ENCODE results near the gene ICAM5.
"Not testable (repeated sequence)": the region's sequence is repeated elsewhere in the genome, so short reads cannot be mapped to it uniquely, and the experiment has no call there.

Gene ICAM5

DNA sequence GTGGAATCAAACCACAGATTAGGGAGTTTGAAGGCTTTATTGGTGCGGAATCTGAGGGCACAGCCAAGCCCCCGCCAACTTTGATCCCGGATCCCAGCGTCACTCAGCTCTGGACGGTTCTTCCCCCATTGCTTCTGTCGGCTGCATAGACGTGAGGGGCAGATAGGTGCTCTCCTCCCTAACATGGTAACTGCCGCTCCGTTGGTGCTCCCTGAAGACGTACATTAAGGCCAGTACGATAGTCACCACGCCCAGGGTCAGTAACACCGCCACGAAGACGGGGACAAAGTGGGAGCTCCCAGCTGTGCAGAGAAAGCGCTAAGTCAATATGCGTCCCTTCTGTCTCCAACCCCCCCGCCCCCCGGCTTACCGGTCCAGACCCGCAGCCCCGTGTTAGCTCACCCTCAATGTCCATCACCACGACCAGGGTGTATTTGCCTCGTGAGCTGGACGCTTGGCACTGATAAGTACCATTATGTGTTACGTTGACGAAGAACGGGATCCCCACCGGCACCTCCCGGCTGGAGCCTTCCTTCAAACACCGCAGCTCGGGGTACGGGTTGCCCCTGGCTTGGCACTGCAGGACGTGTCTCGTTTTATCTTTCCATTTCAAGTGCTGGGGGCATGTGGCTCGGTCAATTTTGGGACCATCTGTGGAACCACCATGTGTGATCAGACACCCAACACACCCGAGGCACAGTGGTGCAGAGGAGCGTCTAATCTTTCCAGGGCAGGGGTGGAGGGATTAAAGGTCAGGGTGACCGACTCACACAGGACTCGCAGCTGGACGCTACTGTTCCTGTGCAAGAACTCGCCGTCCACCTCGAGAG, 44.2 kb downstream of the ICAM5 start:
- Histone ChIP-seq H3K27me3 (ENCODE audit: control insufficient read depth, insufficient read depth, low read length) (peaks cover 6% of the 10 kb centered on the region), H3K36me3 (ENCODE audit: control insufficient read depth, insufficient read depth, low read length) (peaks cover 16% of the 10 kb centered on the region), H3K4me3 (ENCODE audit: low read depth, low read length) (peak overlapping the region; percentile 92), H3K9ac (ENCODE audit: low read depth, low read length) (peak overlapping the region; percentile 9), H3K4me1 (ENCODE audit: control insufficient read depth, insufficient read depth, low read length) (peaks cover 3% of the 10 kb centered on the region), H3K9me3 (ENCODE audit: control insufficient read depth, insufficient read depth, low read length) (no peaks in the 10 kb centered on the region)

DNA sequence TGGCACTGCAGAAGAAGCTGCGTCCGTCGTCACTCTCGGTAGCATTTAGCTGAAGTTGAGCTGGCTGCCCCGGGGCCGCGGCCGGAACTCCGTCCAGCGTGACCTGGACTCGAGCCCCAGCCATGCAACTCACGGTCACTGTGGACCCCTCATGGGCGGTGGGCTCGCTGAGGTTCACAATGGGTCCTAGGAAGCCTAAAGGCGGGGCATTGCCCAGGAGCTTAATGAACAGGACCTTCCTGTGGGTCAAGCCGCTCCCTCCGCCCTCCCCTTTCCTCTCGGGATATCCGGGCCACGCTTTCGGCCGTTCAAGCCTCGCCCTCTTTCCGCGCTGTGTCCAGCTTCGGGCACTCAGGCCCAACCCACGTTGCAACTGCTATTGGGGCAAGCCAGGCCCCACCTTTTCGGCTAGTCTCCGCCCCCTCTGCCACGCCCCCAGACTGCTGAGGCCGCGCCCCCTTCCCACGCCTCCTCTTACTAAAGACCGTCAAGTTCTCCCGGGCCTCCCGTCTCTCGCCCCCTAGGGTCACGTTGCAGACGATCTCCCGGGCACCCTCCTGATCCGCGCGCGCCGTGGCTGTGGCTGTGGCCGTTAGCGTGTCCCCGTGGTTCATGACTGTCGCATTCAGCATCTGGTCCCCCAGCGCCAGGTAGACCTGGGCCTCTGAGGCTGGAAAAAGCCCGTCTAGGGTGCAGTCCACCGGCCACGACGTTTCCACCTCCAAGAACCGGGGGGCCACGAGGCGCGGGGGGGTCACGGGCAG, 45.0 kb downstream of the ICAM5 start:
- Histone ChIP-seq H3K9ac (ENCODE audit: low read depth, low read length) (no peak overlapping the region), H3K4me3 (ENCODE audit: low read depth, low read length) (peak overlapping the region; percentile 92), H3K27me3 (ENCODE audit: control insufficient read depth, insufficient read depth, low read length) (peaks cover 6% of the 10 kb centered on the region), H3K36me3 (ENCODE audit: control insufficient read depth, insufficient read depth, low read length) (peaks cover 8% of the 10 kb centered on the region), H3K9me3 (ENCODE audit: control insufficient read depth, insufficient read depth, low read length) (no peaks in the 10 kb centered on the region), H3K4me1 (ENCODE audit: control insufficient read depth, insufficient read depth, low read length) (peaks cover 7% of the 10 kb centered on the region)

DNA sequence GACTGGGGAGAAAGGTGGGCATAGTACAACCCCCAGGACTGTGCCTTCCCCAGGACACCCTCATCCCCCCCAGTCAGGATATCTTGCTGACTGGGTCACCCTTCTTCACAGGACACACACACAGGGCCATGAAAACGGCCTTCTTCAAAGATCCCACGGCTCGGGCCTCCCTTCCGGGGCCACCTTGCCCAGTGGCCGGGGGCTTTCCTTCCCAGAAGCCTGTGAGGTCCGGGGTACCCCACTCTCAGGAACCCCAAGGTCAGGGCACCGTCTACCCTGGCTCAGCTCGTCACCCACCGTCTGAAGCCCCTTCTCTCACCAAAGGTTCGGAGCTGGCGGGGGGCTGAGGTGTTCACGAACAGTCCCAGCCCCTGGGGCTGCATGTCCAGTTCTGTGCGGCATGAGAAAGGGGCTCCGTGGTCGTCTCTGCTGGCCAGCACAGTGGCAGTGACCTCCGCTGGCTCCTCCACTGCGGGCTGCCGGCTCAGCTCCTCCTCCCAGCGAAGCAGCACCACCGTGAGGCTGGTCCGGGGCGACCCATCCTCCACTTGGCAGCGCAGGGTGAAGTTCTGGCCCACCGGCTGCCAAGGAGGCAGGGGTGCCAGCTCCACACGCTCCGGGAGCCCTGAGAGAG, 45.7 kb downstream of the ICAM5 start:
- peak overlapping the region; percentile 92 for H3K4me3 ChIP-seq (ENCODE audit: low read depth, low read length)
- no peak overlapping the region for H3K9ac ChIP-seq (ENCODE audit: low read depth, low read length)
- H3K27me3 ChIP-seq (ENCODE audit: control insufficient read depth, insufficient read depth, low read length) = peaks cover 6% of the 10 kb centered on the region
- H3K36me3 ChIP-seq (ENCODE audit: control insufficient read depth, insufficient read depth, low read length) = peaks cover under 1% of the 10 kb centered on the region
- peaks cover 7% of the 10 kb centered on the region for H3K4me1 ChIP-seq (ENCODE audit: control insufficient read depth, insufficient read depth, low read length)
- H3K9me3 ChIP-seq (ENCODE audit: control insufficient read depth, insufficient read depth, low read length) = no peaks in the 10 kb centered on the region

DNA sequence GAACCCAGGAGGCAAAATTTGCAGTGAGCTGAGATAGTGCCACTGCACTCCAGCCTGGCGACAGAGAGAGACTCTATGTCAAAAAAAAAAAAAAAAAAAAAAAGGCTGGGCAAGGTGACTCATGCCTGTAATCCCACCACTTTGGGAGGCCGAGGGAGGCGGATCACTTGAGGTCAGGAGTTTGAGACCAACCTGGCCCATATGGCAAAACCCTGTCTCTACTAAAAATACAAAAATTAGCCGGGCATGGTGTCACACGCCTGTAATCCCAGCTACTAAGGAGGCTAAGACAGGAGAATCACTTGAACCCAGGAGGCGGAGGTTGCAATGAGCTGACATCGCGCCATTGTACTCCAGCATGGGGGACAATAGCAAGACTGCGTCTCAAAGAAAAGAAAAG, 47.0 kb downstream of the ICAM5 start:
- not testable (repeated sequence) for H3K4me1 ChIP-seq (ENCODE audit: control insufficient read depth, insufficient read depth, low read length); H3K9ac ChIP-seq (ENCODE audit: low read depth, low read length); H3K36me3 ChIP-seq (ENCODE audit: control insufficient read depth, insufficient read depth, low read length); H3K27me3 ChIP-seq (ENCODE audit: control insufficient read depth, insufficient read depth, low read length); H3K9me3 ChIP-seq (ENCODE audit: control insufficient read depth, insufficient read depth, low read length); H3K4me3 ChIP-seq (ENCODE audit: low read depth, low read length)

DNA sequence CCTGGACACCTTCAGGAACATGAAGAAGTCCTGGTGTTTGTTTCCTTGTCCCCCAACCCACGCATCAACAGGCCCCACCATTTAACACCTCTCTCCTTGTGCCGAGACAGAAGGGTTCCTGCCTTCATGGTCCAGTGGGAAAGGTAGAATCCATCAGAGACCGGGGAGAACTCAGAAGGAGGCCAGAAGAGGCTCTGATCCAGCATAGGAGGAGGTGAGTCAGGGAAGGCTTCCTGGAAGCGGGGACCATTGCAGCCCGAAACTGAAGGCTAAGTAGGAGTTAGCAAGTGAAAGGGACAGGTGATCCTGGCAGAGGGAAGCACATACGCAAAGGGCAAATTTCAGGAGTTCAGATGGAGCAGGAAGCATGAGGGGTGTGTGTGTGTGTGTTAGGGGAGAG, 49.2 kb downstream of the ICAM5 start:
- H3K9ac ChIP-seq (ENCODE audit: low read depth, low read length) = no peak overlapping the region
- H3K36me3 ChIP-seq (ENCODE audit: control insufficient read depth, insufficient read depth, low read length) = no peaks in the 10 kb centered on the region
- H3K27me3 ChIP-seq (ENCODE audit: control insufficient read depth, insufficient read depth, low read length) = peaks cover 6% of the 10 kb centered on the region
- no peak overlapping the region for H3K4me3 ChIP-seq (ENCODE audit: low read depth, low read length)
- H3K4me1 ChIP-seq (ENCODE audit: control insufficient read depth, insufficient read depth, low read length) = peaks cover 5% of the 10 kb centered on the region
- H3K9me3 ChIP-seq (ENCODE audit: control insufficient read depth, insufficient read depth, low read length) = no peaks in the 10 kb centered on the region

DNA sequence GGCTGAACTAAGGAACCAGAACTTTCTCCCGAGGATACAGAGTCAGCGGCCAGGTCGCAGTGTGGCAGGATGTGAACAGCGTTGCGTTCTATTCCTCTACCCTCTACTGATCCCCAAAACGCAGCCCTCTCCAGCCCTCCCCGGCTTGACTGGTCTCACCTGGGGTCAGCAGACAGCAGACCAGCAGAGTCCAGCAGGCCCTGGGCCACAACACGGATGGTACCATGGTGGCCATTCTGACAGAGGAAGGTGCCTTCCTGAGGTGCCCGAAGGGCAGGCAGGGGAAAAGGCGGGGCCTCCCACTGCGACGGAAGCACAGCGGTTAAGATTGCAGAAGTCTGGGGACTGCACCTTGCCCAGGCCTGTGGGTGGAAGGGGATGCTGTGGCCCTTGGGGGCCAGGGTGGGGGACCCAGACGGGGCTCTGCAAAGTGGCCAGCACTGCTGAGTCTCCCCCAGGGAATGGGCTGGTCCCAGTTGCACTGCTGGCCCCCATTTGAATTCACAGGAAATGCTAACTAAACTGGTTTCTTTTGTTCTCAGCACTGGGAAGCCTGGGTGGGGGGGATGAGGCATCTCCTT, 49.7 kb downstream of the ICAM5 start, which contains the start of gene ICAM3:
TSS of gene ICAM3 (minus strand) at position 245 of the 581 bp plus-strand sequence. CDS start at position 235, 10 bp downstream.
- no peak within 1 kb of the TSS for H3K4me3 ChIP-seq (ENCODE audit: low read depth, low read length)

DNA sequence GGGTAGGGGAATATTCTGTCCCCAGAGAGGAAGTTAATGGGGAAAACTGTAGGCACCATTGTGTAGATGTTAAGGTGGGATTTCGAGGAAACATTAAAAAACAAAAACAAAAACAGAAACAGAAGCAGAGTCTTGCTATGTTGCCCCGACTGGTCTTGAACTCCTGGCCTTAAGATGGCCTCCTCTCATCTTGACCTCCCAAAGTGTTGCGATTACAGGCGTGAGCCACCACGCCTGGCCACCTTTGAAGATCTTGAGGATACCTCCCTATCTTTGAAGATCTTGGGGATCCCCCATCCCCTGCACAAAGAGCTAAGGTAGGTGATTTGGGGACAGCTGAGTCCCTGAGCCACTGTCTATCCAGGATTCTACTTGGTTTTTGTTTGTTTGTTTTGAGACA, 50.2 kb downstream of the ICAM5 start:
- peaks cover 5% of the 10 kb centered on the region for H3K4me1 ChIP-seq (ENCODE audit: control insufficient read depth, insufficient read depth, low read length)

More for the DNA sequence above, 49.7 kb downstream of the ICAM5 start, which contains the start of gene ICAM3:
- Histone ChIP-seq H3K36me3 (ENCODE audit: control insufficient read depth, insufficient read depth, low read length) (no peaks in the 10 kb centered on the region), H3K4me1 (ENCODE audit: control insufficient read depth, insufficient read depth, low read length) (peaks cover 5% of the 10 kb centered on the region), H3K9ac (ENCODE audit: low read depth, low read length) (no peak within 1 kb of the TSS), H3K27me3 (ENCODE audit: control insufficient read depth, insufficient read depth, low read length) (peaks cover 2% of the 10 kb centered on the region), H3K9me3 (ENCODE audit: control insufficient read depth, insufficient read depth, low read length) (no peaks in the 10 kb centered on the region)

DNA sequence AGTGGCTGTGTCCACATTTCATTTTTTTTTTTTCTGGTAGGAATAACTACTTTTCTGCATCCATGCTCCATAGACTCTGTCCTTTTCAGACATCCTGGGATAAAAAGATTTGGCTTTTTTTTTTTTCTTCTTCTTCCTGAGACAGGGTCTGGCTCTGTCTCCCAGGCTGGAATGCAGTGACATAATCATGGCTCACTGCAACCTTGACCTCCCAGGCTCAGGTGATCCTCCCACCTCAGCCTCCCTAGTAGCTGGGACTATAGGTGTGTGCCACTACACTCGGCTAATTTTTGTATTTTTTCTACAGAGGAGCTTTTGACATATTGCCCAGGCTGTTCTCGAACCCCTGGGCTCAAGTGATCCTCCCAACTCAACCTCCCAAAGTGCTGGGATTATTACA, 53.7 kb downstream of the ICAM5 start:
- no peaks in the 10 kb centered on the region for H3K36me3 ChIP-seq (ENCODE audit: control insufficient read depth, insufficient read depth, low read length)
- peaks cover 5% of the 10 kb centered on the region for H3K4me1 ChIP-seq (ENCODE audit: control insufficient read depth, insufficient read depth, low read length)
- no peaks in the 10 kb centered on the region for H3K9me3 ChIP-seq (ENCODE audit: control insufficient read depth, insufficient read depth, low read length)
- H3K9ac ChIP-seq (ENCODE audit: low read depth, low read length) = no peak overlapping the region
- H3K27me3 ChIP-seq (ENCODE audit: control insufficient read depth, insufficient read depth, low read length) = no peaks in the 10 kb centered on the region
- H3K4me3 ChIP-seq (ENCODE audit: low read depth, low read length) = no peak overlapping the region

More for the DNA sequence above, 50.2 kb downstream of the ICAM5 start:
- H3K4me3 ChIP-seq (ENCODE audit: low read depth, low read length) = no peak overlapping the region
- H3K36me3 ChIP-seq (ENCODE audit: control insufficient read depth, insufficient read depth, low read length) = no peaks in the 10 kb centered on the region
- no peaks in the 10 kb centered on the region for H3K27me3 ChIP-seq (ENCODE audit: control insufficient read depth, insufficient read depth, low read length)
- H3K9ac ChIP-seq (ENCODE audit: low read depth, low read length) = no peak overlapping the region
- no peaks in the 10 kb centered on the region for H3K9me3 ChIP-seq (ENCODE audit: control insufficient read depth, insufficient read depth, low read length)

DNA sequence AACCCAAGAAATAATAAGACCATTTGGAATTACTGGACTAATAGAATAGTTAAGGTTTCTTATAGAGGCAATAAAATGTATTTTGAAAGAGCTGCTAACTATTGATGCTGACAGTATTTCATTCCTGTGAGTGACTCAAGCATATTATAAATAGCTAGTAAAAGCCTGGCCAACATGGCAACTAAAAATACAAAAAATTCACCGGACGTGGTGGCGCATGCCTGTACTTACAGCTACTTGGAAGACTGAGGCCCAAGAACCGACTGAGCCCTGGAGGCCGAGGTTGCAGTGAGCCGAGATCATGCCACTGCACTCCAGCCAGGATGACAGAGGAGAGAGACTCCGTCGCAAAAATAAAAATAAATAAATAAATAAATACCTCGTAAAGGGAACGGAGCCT, 55.0 kb downstream of the ICAM5 start:
- no peaks in the 10 kb centered on the region for H3K4me1 ChIP-seq (ENCODE audit: control insufficient read depth, insufficient read depth, low read length)
- no peaks in the 10 kb centered on the region for H3K9me3 ChIP-seq (ENCODE audit: control insufficient read depth, insufficient read depth, low read length)
- no peak overlapping the region for H3K4me3 ChIP-seq (ENCODE audit: low read depth, low read length)
- no peak overlapping the region for H3K9ac ChIP-seq (ENCODE audit: low read depth, low read length)
- no peaks in the 10 kb centered on the region for H3K36me3 ChIP-seq (ENCODE audit: control insufficient read depth, insufficient read depth, low read length)
- no peaks in the 10 kb centered on the region for H3K27me3 ChIP-seq (ENCODE audit: control insufficient read depth, insufficient read depth, low read length)
